Glutamatergic neuron (in vitro differentiated cells): ENCODE measurements around the gene MT4. TPM values are rescaled to one million over a fixed set of nuclear protein-coding genes. Genes with fewer than 3 reads are reported as not detected.

Experiments used
- DNase-seq: peaks from one replicate; pipeline ENCODE4 v3.0.0; 2022
- H3K27ac Mint-ChIP-seq: one replicate; pipeline ENCODE4 v1.8.0; 2020; ENCODE audit warnings: mild to moderate bottlenecking, mixed read lengths, inconsistent platforms; ENCODE audit not compliant: unreplicated experiment
- H3K27me3 Mint-ChIP-seq: one replicate; pipeline ENCODE4 v1.8.0; 2020; ENCODE audit warnings: mild to moderate bottlenecking, moderate library complexity, mixed read lengths, inconsistent platforms; ENCODE audit not compliant: unreplicated experiment
- H3K36me3 Mint-ChIP-seq: one replicate; pipeline ENCODE4 v1.8.0; 2020; ENCODE audit warnings: mild to moderate bottlenecking, mixed read lengths, inconsistent platforms; ENCODE audit not compliant: unreplicated experiment
- H3K4me1 Mint-ChIP-seq: one replicate; pipeline ENCODE4 v1.8.0; 2020; ENCODE audit warnings: mild to moderate bottlenecking, low read depth, mixed read lengths, inconsistent platforms; ENCODE audit not compliant: unreplicated experiment
- H3K4me3 Mint-ChIP-seq: one replicate; pipeline ENCODE4 v1.8.0; 2020; ENCODE audit warnings: mild to moderate bottlenecking, mixed read lengths, inconsistent platforms; ENCODE audit not compliant: unreplicated experiment
- H3K9me3 Mint-ChIP-seq: one replicate; pipeline ENCODE4 v1.8.0; 2020; ENCODE audit warnings: mild to moderate bottlenecking, moderate library complexity, mixed read lengths, inconsistent platforms; ENCODE audit not compliant: unreplicated experiment
- total RNA-seq: library from RNA; stranded (reverse); fragmentation: NEBNext Ultra II Directional; extraction: Animal tissue kit (Norgen Biotek cat#: 25700); gene quantifications from one replicate; pipeline ENCODE4 v1.2.1, GENCODE V29; 2021; ENCODE audit not compliant: unreplicated experiment
- TF ChIP-seq, protein P1 (sequence below): fragments of 200-600 bp; sonication (generic); IDR thresholded peaks from one replicate; pipeline ENCODE4 v1.5.0; 2021; ENCODE audit not compliant: partially characterized antibody, unreplicated experiment

The MT4 gene
- total RNA-seq, 1 donor from 2014 or later = not detected

DNA sequence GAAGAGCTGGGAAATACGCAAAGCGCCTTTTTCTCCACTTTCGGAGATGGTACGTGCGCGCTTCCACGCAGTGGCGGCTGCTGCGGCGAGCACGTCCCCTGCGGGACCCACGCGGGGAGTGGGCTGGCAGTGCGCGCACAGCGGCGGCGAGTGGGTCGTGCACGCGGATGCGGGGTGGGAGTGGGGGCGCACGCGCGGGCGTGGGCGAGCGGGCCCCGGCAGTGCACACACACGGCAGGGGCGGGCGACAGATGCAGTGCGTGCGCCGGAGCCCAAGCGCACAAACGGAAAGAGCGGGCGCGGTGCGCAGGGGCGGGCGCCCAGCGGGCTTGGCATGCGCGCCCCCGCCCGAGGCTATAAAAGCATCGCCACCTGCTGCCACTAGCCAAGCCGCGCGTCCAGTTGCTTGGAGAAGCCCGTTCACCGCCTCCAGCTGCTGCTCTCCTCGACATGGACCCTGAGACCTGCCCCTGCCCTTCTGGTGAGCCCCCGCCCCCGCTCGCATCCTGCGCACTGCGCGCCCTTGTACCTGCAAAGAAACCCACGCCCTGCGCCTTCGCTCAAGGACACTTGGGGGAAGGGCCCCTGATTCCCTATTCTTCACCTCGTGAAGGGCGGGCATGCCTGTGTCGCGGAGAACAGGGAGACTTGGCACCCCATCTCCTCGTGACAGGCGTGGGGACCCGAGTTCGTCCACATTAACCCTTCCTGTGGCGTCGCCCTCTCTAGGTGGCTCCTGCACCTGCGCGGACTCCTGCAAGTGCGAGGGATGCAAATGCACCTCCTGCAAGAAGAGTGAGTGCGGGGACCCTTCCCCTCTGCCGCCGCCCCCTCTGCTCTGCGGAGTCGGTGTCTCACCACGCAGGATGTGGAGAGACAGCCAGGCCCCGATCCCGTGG, 24.5 kb downstream of the MT4 start, which contains the start of gene MT3:
MT3 (plus strand) TSS at position 388 of the 899 bp plus-strand sequence; CDS start at position 451, 63 bp downstream.
- Mint-ChIP-seq H3K4me3 (peak within 1 kb of the TSS; percentile 94), H3K27ac (no peak within 1 kb of the TSS), H3K36me3 (no peaks in the 10 kb centered on the region), H3K27me3 (peaks cover 14% of the 10 kb centered on the region), H3K4me1 (no peaks in the 10 kb centered on the region), H3K9me3 (peaks cover 15% of the 10 kb centered on the region)
- DNase-seq = peak; percentile 70
- TF ChIP-seq, protein P1, sequence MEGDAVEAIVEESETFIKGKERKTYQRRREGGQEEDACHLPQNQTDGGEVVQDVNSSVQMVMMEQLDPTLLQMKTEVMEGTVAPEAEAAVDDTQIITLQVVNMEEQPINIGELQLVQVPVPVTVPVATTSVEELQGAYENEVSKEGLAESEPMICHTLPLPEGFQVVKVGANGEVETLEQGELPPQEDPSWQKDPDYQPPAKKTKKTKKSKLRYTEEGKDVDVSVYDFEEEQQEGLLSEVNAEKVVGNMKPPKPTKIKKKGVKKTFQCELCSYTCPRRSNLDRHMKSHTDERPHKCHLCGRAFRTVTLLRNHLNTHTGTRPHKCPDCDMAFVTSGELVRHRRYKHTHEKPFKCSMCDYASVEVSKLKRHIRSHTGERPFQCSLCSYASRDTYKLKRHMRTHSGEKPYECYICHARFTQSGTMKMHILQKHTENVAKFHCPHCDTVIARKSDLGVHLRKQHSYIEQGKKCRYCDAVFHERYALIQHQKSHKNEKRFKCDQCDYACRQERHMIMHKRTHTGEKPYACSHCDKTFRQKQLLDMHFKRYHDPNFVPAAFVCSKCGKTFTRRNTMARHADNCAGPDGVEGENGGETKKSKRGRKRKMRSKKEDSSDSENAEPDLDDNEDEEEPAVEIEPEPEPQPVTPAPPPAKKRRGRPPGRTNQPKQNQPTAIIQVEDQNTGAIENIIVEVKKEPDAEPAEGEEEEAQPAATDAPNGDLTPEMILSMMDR = no peak

DNA sequence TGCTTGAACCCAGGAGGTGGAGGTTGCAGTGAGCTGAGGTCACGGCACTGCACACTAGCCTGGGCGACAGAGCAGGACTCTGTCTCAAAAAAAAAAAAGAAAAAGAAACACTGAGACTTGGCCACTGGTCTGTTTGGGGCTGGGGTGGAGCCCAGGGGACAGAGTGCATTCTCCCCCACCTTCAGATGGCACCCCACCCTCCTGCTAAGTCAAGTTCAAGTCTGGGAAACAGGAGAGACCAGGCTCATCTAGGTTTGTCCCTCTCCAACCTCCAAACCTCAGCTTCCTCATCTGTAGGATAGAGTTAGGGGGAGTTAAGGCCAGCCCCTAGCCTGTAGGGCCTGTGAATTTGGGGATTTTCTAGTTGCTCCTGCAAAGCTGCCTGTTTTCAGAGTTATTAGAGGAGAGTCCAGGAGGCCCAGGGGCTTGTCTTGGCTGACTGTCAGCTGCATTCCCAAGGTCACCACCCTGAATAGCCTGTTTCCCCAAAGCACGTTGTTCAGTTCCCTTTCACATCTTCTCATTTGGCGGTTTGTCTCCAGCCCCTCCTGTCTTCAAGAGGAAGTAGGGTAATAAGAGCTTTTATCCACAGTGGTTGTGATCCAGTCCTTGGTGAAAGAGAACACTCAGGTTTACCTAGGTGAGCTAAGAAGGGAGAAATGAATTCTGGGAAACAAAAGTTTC, 26.6 kb downstream of the MT4 start:
- DNase-seq = no peak
- H3K36me3 Mint-ChIP-seq = no peaks in the 10 kb centered on the region
- H3K27ac Mint-ChIP-seq = no peak overlapping the region
- H3K4me1 Mint-ChIP-seq = no peaks in the 10 kb centered on the region
- H3K4me3 Mint-ChIP-seq = no peak overlapping the region
- TF ChIP-seq, protein P1 = no peak
- H3K27me3 Mint-ChIP-seq = peaks cover 12% of the 10 kb centered on the region
- peaks cover 13% of the 10 kb centered on the region for H3K9me3 Mint-ChIP-seq

DNA sequence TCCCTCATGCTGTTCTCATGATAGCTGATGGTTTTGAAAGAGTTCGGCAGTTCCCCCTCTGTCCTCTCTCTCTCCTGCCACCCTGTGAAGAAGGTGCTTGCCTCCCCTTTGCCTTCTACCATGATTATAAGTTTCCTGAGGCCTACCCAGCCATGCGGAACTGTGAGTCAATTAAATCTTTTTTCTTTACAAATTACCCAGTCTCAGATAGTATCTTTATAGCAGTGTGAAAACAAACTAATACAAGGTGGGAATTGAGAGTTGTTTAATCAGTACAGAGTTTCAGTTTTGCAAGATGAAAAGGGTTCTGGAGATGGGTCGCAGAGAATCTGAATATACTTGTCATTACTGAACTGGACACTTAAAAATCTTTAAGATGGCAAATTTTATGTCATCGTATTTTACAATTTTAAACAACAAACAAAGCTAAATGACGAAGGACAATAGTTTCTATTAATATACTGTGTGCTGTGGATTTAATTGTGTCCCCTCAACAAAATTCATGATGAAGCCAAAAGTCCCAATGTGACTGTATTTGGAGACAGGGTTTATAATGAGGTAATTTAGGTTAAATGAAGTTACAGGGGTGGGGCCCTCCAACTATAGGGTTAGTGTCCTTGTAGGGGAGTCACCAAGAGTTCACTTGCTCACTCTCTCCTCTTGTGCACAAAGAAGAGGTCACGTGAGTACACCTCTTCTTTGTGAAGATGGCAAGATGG, 28.9 kb downstream of the MT4 start:
- TF ChIP-seq, protein P1 = no peak
- Mint-ChIP-seq H3K27me3 (peaks cover 7% of the 10 kb centered on the region), H3K4me3 (no peak overlapping the region), H3K4me1 (no peaks in the 10 kb centered on the region), H3K27ac (no peak overlapping the region), H3K36me3 (no peaks in the 10 kb centered on the region), H3K9me3 (peaks cover 11% of the 10 kb centered on the region)
- DNase-seq = no peak

DNA sequence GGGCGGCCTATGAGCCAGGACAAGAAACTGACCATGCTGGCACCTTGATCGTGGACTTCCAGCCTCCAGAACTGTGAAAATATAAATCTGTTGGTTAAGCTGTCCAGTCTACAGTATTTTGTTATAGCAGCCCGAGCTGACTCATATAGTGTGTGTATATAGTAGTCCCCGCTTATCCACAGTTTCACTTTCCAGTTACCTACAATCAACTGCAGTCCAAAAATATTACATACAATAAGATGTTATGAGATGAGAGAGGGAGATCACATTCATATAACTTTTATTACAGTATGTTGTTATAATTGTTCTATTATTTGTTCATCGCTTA, 29.4 kb downstream of the MT4 start:
- H3K27ac Mint-ChIP-seq = no peak overlapping the region
- TF ChIP-seq, protein P1 = no peak
- H3K36me3 Mint-ChIP-seq = no peaks in the 10 kb centered on the region
- no peaks in the 10 kb centered on the region for H3K4me1 Mint-ChIP-seq
- H3K4me3 Mint-ChIP-seq = no peak overlapping the region
- no peak for DNase-seq
- H3K9me3 Mint-ChIP-seq = peaks cover 9% of the 10 kb centered on the region
- peaks cover 5% of the 10 kb centered on the region for H3K27me3 Mint-ChIP-seq
